ENCODE results near the gene ZCCHC7. TPM values are rescaled to one million over a fixed set of nuclear protein-coding genes. Genes with fewer than 3 reads are reported as not detected.

Gene ZCCHC7
- total and polyA plus RNA-seq, 2 donors (not counting 3 experiments of a cell fraction or from before 2014, with no cell fraction given), result 7.4 to 14.8 TPM

DNA sequence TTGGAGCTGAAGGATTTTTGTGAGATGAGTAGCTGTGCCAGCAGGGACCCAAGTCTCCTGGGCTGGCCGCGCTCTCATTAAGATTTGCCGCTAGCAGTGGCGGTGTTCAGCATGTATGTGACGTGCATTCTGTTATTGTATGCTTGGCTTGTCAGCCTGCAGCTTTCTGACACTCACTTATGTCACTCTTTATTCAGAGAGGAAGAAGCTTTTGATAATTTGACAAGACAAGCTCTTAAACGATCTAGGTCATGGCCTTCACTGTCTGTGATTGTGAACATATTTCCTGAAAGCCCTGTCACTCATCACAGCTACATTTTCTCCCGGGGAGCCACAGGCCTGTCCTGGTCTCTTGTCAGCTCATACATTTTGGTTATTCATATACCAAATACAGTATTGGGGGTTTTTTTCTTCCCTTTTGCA is 203.9 kb downstream of the ZCCHC7 start:
- Histone ChIP-seq H3K27ac (ENCODE audit: insufficient read depth, low read depth, low read length) (no peak overlapping the region), H3K4me3 (replicated peaks in 1 of 3; ENCODE audit: insufficient read depth in 1 of 3, low read depth in 1 of 3, low read length in 3 of 3) (no peak overlapping the region), H3K9ac (replicated peaks; ENCODE audit: extremely low read depth, insufficient read depth, low read length) (no peak overlapping the region), H2AFZ (ENCODE audit: low read depth, low read length) (no peak overlapping the region), H3K9me1 (replicated peaks; ENCODE audit: control insufficient read depth, extremely low read depth, insufficient read depth, low read length) (no peaks in the 10 kb centered on the region), H3K4me2 (ENCODE audit: insufficient read depth, low read length) (no peak overlapping the region), H3K36me3 (ENCODE audit: control insufficient read depth in 2 of 2, extremely low read depth in 1 of 2, insufficient read depth in 2 of 2, low read length in 2 of 2) (no peaks in the 10 kb centered on the region), H3K4me1 (ENCODE audit: control insufficient read depth, extremely low read depth, insufficient read depth, low read length) (no peaks in the 10 kb centered on the region), H3K9me3 (replicated peaks; ENCODE audit: control insufficient read depth, insufficient read depth, low read length) (no peaks in the 10 kb centered on the region), H3K79me2 (ENCODE audit: control insufficient read depth, insufficient read depth, low read length) (no peaks in the 10 kb centered on the region), H4K20me1 (replicated peaks; ENCODE audit: control insufficient read depth, extremely low read depth, insufficient read depth, low read length) (no peaks in the 10 kb centered on the region), H3K27me3 (ENCODE audit: control insufficient read depth in 2 of 2, insufficient read depth in 2 of 2, low read length in 2 of 2) (no peaks in the 10 kb centered on the region)
- POLR2A ChIA-PET, result no interaction called here
- CTCF ChIA-PET, result interaction anchor here (0.8 to 1.2 kb wide), 3 partner anchors 10 to 14 kb away, joined by 3 to 5 read pairs (median 3); no protein-coding TSS in a partner anchor
- TF ChIP-seq GATA2 (IDR thresholded peaks at IDR 0.05; ENCODE audit: insufficient read depth, insufficient read length, low read depth, low read length) (no peak), MYC (IDR thresholded peaks at IDR 0.05; ENCODE audit: low read depth, low read length) (no peak)
- no peak for FAIRE-seq
- dilution Hi-C loops (cut with MboI; ENCODE audit: extremely low pct_ligation_motif_present, low sequenced_read_pairs), result no loop called here
- intact Hi-C loops (cut with micrococcal nuclease), result no loop called here
- no TSS peak for BruUV-seq (replicated peaks)
- DNase-seq (ENCODE audit: low read depth, low spot score), result no peak

DNA sequence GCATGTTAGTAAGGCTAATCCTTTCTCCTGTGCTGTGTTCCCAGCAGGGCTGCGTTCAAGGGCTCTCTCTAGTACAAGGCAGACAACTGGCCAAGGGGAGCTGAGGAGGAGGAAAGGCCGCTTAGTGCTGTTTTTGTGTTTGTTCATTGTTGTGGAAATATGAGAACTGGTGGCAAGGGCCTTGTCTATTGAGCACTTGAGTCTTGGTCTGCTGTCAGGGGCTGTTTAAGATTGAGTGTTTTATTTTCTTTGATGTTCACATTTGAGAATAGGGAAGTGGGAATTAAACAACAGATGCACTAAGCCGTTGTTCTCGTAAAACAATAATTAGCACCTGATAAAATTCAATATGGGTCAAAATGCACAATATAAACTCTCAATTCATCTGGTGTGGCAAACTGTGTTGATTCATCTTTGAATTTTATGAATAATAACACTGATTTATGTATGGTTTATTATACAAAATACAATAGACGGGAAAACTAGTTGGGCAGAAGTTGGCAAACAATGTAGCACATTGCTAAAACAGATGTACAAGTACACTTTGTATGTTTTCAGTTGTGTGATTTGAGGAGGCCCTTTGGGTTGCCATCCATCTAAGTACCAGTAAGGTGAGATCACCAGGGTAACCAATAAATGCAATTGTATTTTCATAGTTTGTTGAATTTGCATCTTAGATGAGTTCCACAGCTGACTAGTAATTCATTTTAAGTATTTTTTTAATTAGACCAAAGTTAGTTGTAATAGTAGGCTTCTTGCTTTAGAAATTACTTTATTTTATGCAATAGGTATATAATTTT is 204.5 kb downstream of the ZCCHC7 start:
- Histone ChIP-seq H3K27ac (ENCODE audit: insufficient read depth, low read depth, low read length) (no peak overlapping the region), H3K79me2 (ENCODE audit: control insufficient read depth, insufficient read depth, low read length) (no peaks in the 10 kb centered on the region), H3K9me1 (replicated peaks; ENCODE audit: control insufficient read depth, extremely low read depth, insufficient read depth, low read length) (no peaks in the 10 kb centered on the region), H3K4me1 (ENCODE audit: control insufficient read depth, extremely low read depth, insufficient read depth, low read length) (no peaks in the 10 kb centered on the region), H3K9me3 (replicated peaks; ENCODE audit: control insufficient read depth, insufficient read depth, low read length) (no peaks in the 10 kb centered on the region), H3K36me3 (ENCODE audit: control insufficient read depth in 2 of 2, extremely low read depth in 1 of 2, insufficient read depth in 2 of 2, low read length in 2 of 2) (no peaks in the 10 kb centered on the region), H2AFZ (ENCODE audit: low read depth, low read length) (no peak overlapping the region), H4K20me1 (replicated peaks; ENCODE audit: control insufficient read depth, extremely low read depth, insufficient read depth, low read length) (no peaks in the 10 kb centered on the region), H3K4me2 (ENCODE audit: insufficient read depth, low read length) (no peak overlapping the region), H3K9ac (replicated peaks; ENCODE audit: extremely low read depth, insufficient read depth, low read length) (no peak overlapping the region), H3K4me3 (replicated peaks in 1 of 3; ENCODE audit: insufficient read depth in 1 of 3, low read depth in 1 of 3, low read length in 3 of 3) (no peak overlapping the region), H3K27me3 (ENCODE audit: control insufficient read depth in 2 of 2, insufficient read depth in 2 of 2, low read length in 2 of 2) (no peaks in the 10 kb centered on the region)
- TF ChIP-seq MYC (IDR thresholded peaks at IDR 0.05; ENCODE audit: low read depth, low read length) (no peak), POLR2AphosphoS5 (IDR thresholded peaks at IDR 0.05; ENCODE audit: insufficient read depth, low read depth, low read length) (no peak), FOS (IDR thresholded peaks at IDR 0.05; ENCODE audit: borderline replicate concordance, insufficient read depth, low read length) (no peak), EZH2 (IDR thresholded peaks at IDR 0.05; ENCODE audit: borderline replicate concordance, low read depth, low read length, severe bottlenecking) (no peak), JUN (IDR thresholded peaks at IDR 0.05; ENCODE audit: borderline replicate concordance, insufficient read depth, insufficient read length, low read depth) (no peak), POLR2A (IDR thresholded peaks at IDR 0.05; ENCODE audit: low read depth, low read length) (no peak), GATA2 (IDR thresholded peaks at IDR 0.05; ENCODE audit: insufficient read depth, insufficient read length, low read depth, low read length) (no peak)
- TF ChIP-seq, protein P1, sequence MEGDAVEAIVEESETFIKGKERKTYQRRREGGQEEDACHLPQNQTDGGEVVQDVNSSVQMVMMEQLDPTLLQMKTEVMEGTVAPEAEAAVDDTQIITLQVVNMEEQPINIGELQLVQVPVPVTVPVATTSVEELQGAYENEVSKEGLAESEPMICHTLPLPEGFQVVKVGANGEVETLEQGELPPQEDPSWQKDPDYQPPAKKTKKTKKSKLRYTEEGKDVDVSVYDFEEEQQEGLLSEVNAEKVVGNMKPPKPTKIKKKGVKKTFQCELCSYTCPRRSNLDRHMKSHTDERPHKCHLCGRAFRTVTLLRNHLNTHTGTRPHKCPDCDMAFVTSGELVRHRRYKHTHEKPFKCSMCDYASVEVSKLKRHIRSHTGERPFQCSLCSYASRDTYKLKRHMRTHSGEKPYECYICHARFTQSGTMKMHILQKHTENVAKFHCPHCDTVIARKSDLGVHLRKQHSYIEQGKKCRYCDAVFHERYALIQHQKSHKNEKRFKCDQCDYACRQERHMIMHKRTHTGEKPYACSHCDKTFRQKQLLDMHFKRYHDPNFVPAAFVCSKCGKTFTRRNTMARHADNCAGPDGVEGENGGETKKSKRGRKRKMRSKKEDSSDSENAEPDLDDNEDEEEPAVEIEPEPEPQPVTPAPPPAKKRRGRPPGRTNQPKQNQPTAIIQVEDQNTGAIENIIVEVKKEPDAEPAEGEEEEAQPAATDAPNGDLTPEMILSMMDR (IDR thresholded peaks at IDR 0.05; ENCODE audit: extremely low read depth in 1 of 2, insufficient read depth in 1 of 2, low read depth in 1 of 2, low read length in 2 of 2), result no peak
- TF ChIP-seq, protein P2, sequence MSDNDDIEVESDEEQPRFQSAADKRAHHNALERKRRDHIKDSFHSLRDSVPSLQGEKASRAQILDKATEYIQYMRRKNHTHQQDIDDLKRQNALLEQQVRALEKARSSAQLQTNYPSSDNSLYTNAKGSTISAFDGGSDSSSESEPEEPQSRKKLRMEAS (IDR thresholded peaks at IDR 0.05; ENCODE audit: insufficient read depth, insufficient read length), result no peak
- BruUV-seq (replicated peaks), result no TSS peak
- no peak for DNase-seq (ENCODE audit: low read depth, low spot score)
- intact Hi-C loops (cut with micrococcal nuclease), result no loop called here
- POLR2A ChIA-PET, result no interaction called here
- dilution Hi-C loops (cut with MboI; ENCODE audit: extremely low pct_ligation_motif_present, low sequenced_read_pairs), result no loop called here
- CTCF ChIA-PET, result interaction anchor here (0.8 to 1.2 kb wide), 2 partner anchors 10 to 15 kb away, joined by 3 to 5 read pairs; no protein-coding TSS in a partner anchor
- FAIRE-seq, result no peak
